ENCODE results near the gene MEGF9.

The MEGF9 gene

DNA sequence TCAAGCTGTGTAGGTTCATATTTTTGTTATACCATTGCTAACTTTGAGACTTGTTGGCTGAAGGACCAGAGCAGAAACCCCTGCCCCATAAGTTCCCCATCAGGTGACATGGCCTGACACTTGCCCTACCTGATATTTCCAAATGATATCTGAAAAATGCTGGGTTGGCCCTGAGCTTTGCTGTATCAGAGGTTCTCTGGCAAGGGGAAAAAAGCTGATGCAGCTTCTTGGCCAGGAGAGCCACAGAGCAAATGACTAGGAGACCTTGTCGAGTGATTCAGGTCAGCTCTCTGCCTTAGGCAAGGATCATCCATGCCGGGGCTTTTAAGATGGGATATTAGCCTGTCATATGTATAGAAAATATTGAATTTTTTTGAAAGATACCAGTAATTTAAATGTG lies 2.9 kb upstream of the MEGF9 start:
- FAIRE-seq, result no peak
- TF ChIP-seq PAX5 (IDR thresholded peaks at IDR 0.05; ENCODE audit: insufficient read depth, low read length, severe bottlenecking) (no peak), POLR2A (IDR thresholded peaks at IDR 0.05; ENCODE audit: low read depth, low read length) (no peak), TAF1 (IDR thresholded peaks at IDR 0.05; ENCODE audit: low read depth, low read length) (no peak), POLR2AphosphoS5 (IDR thresholded peaks at IDR 0.05; ENCODE audit: low read depth, low read length) (no peak), POU2F2 (IDR thresholded peaks at IDR 0.05; ENCODE audit: low read depth, low read length) (no peak), SPI1 (IDR thresholded peaks at IDR 0.05; ENCODE audit: low read depth, low read length) (no peak)

DNA sequence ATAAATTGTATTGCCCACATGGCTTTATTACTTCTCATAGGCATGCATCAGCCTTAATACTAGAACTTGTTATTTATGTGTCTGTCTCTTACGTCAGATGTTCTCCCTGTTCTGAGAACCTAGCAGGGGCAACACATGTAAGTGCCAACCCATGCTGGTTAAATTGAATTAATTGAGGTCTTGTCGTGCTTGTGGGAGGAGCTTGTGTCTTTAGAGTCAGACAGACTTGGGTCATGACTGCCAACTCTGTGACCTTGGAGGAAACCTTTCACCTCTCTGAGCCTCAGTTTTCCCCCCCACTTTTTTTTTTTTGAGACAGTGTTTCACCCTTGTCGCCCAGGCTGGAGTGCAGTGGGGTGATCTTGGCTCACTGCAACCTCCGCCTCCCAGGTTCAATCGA lies 2.2 kb upstream of the MEGF9 start:
- FAIRE-seq, result no peak
- no peak for TF ChIP-seq POLR2AphosphoS5 (IDR thresholded peaks at IDR 0.05; ENCODE audit: low read depth, low read length)
- no peak for TF ChIP-seq POU2F2 (IDR thresholded peaks at IDR 0.05; ENCODE audit: low read depth, low read length)
- TF ChIP-seq PAX5 (IDR thresholded peaks at IDR 0.05; ENCODE audit: insufficient read depth, low read length, severe bottlenecking), result no peak
- no peak for TF ChIP-seq TAF1 (IDR thresholded peaks at IDR 0.05; ENCODE audit: low read depth, low read length)
- TF ChIP-seq SPI1 (IDR thresholded peaks at IDR 0.05; ENCODE audit: low read depth, low read length), result no peak
- no peak for TF ChIP-seq POLR2A (IDR thresholded peaks at IDR 0.05; ENCODE audit: low read depth, low read length)
- no peak for DNase-seq (ENCODE audit: insufficient read length, low spot score)

More for the DNA sequence above, 2.9 kb upstream of the MEGF9 start:
- no peak for DNase-seq (ENCODE audit: insufficient read length, low spot score)

DNA sequence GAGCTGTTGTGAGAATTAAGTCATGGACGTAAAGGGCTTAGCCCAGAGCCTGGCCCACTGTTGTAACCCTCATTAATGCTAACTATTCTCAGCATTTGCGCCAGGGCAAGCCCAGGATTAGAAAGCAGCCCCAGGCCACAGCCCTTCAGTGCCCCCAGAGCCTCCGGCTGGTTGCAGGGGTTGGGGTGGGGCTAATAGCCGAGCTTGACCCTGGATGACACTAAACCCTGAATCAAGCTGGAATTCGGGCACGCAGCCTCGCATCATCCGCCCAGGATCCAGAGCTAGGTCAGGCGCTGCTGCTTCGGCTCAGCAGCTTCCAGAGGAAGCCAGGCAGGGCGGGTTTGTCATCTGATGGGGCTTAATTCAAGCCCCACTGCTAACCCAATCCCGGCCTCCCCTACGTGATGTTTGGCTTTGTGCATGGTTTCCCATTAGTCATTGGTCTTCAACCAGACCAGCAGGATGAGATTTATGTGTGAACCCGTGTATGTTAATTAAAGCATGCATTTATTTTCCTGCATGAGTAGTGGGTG lies 1.2 kb upstream of the MEGF9 start:
- TF ChIP-seq PAX5 (IDR thresholded peaks at IDR 0.05; ENCODE audit: insufficient read depth, low read length, severe bottlenecking) (no peak), POLR2AphosphoS5 (IDR thresholded peaks at IDR 0.05; ENCODE audit: low read depth, low read length) (no peak), POLR2A (IDR thresholded peaks at IDR 0.05; ENCODE audit: low read depth, low read length) (no peak), TAF1 (IDR thresholded peaks at IDR 0.05; ENCODE audit: low read depth, low read length) (no peak), POU2F2 (IDR thresholded peaks at IDR 0.05; ENCODE audit: low read depth, low read length) (no peak), SPI1 (IDR thresholded peaks at IDR 0.05; ENCODE audit: low read depth, low read length) (no peak)
- DNase-seq (ENCODE audit: insufficient read length, low spot score) (no peak), FAIRE-seq (no peak)

DNA sequence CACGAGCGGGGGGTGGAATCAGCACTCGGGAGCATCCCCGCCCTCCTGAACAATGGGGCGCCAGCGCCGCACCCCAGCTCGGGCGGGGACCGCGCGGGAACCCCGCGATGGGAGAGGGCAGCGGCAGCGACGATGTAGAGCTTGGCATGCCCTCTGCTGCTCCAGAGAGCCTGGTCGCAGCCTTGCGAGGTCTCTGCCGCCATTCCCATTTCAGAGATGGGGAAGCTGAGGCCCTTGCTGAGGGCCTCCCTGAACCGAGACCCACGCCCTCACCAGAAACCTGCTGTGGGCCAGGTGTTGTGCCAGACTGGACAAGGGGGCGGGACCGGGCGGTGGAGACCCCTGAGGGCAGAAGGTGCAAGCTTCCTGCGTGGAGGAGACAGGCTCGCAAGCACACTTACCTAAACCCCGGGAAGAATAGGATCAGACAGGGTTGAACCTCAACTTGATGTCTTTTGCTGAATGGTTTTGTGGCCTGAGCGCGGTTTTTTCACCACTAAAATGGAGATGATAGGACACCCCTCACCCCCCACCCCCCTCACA lies 647 bp upstream of the MEGF9 start:
- no peak for FAIRE-seq
- no peak for DNase-seq (ENCODE audit: insufficient read length, low spot score)

DNA sequence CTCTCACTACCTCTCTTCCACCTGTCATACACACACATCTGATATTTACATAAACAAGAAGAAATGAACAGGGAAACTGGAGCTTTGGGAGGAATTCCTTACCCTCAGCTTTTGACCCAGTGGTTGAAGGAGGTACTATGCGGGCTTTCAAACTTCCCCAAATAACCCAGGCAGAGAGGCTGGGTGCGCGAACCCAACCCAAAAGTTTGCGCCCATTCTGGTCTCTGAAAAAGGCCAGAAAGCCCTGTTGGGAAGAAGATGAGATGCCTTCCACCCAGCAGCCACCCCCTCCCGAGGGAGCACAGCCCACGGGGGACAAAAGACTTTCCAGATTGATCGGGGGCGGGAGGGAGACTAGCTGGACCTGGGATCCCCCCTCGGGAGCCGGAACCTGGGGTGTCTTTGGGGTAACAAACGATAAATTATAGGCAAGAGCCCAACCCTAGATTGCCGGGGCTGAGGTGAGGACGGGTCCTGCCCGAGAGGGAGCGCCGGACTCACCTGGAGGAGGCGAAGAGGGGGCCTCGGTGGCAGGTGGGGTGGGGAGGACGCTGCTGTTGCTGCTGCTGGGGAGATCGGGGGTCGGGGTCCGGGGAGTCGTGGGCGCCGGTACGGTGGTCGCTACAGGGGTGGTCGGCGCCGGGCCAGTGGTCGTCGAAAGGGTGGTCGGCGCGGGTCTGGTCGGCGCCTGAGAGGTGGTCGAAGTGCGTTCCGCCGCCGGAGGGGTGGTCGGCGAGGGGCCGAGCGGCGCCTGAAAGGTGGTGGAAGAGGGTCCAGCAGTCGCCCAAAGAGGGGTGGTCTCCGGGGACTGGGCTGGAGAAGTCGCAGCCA lies 798 bp downstream of the MEGF9 start:
- no peak for TF ChIP-seq TAF1 (IDR thresholded peaks at IDR 0.05; ENCODE audit: low read depth, low read length)
- no peak for TF ChIP-seq SPI1 (IDR thresholded peaks at IDR 0.05; ENCODE audit: low read depth, low read length)
- TF ChIP-seq POLR2A (IDR thresholded peaks at IDR 0.05; ENCODE audit: low read depth, low read length), result no peak
- no peak for TF ChIP-seq POU2F2 (IDR thresholded peaks at IDR 0.05; ENCODE audit: low read depth, low read length)
- no peak for TF ChIP-seq POLR2AphosphoS5 (IDR thresholded peaks at IDR 0.05; ENCODE audit: low read depth, low read length)
- no peak for TF ChIP-seq PAX5 (IDR thresholded peaks at IDR 0.05; ENCODE audit: insufficient read depth, low read length, severe bottlenecking)
- FAIRE-seq (no peak), DNase-seq (ENCODE audit: insufficient read length, low spot score) (no peak)

More for the DNA sequence above, 647 bp upstream of the MEGF9 start:
- no peak for TF ChIP-seq POU2F2 (IDR thresholded peaks at IDR 0.05; ENCODE audit: low read depth, low read length)
- no peak for TF ChIP-seq POLR2AphosphoS5 (IDR thresholded peaks at IDR 0.05; ENCODE audit: low read depth, low read length)
- TF ChIP-seq SPI1 (IDR thresholded peaks at IDR 0.05; ENCODE audit: low read depth, low read length), result no peak
- no peak for TF ChIP-seq PAX5 (IDR thresholded peaks at IDR 0.05; ENCODE audit: insufficient read depth, low read length, severe bottlenecking)
- no peak for TF ChIP-seq POLR2A (IDR thresholded peaks at IDR 0.05; ENCODE audit: low read depth, low read length)
- no peak for TF ChIP-seq TAF1 (IDR thresholded peaks at IDR 0.05; ENCODE audit: low read depth, low read length)

DNA sequence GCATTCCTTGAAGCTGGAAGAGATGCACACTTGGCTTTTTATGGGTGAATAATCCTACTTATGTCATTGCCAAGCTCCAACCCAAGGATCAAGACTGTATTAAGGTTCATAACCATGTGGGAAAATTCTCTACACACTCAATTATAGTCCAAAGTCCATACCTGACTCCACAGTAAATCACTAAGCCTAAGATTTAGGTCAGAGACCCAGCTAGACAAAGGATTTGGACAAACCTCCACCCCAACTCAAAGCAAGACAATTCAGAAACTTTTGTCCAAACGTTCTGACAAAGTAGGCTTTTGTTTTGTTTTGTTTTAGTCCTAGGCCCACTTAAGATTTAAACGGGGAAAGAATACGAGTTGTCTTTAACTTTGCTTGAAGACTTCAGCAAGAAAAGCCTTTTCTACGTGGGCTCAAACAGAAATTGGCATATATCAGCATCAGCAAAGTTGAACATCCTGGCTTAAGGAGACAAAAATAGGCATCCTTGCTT lies 1.7 kb downstream of the MEGF9 start:
- FAIRE-seq, result no peak
- DNase-seq (ENCODE audit: insufficient read length, low spot score), result no peak
- TF ChIP-seq POLR2A (IDR thresholded peaks at IDR 0.05; ENCODE audit: low read depth, low read length) (no peak), POLR2AphosphoS5 (IDR thresholded peaks at IDR 0.05; ENCODE audit: low read depth, low read length) (no peak), PAX5 (IDR thresholded peaks at IDR 0.05; ENCODE audit: insufficient read depth, low read length, severe bottlenecking) (no peak)

DNA sequence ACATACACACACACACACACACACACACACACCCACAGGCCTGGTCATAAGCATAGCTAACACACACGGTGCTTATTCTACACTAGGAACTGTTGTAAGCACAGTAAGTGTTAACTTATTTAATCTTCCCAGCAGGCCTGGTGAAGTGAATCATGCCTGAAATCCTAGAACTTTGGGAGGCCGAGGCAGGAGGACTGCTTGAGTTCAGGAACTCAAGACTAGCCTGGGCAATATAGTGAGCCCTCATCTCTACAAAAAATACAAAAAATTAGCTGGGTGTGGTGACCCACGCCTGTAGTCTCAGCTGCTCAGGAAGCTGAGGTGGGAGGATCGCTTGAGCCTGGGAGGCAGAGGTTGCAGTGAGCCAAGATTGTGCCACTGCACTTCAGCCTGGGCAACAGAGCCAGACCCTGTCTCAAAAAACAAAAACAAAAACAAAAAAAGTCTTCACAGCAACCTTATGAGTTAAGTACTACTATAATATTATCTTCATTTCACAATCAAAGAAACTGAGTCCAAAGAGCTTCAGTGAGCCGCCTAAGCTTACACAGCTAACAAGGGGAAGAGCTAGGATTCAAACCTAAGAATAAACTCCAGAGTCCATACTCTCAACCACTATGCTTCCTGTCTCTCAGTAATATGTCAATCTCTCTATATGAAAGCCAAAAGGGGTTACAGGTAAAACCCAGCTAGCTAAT lies 2.3 kb downstream of the MEGF9 start:
- no peak for FAIRE-seq
- DNase-seq (ENCODE audit: insufficient read length, low spot score), result no peak
- TF ChIP-seq POLR2AphosphoS5 (IDR thresholded peaks at IDR 0.05; ENCODE audit: low read depth, low read length) (no peak), POU2F2 (IDR thresholded peaks at IDR 0.05; ENCODE audit: low read depth, low read length) (no peak), SPI1 (IDR thresholded peaks at IDR 0.05; ENCODE audit: low read depth, low read length) (no peak), TAF1 (IDR thresholded peaks at IDR 0.05; ENCODE audit: low read depth, low read length) (no peak)

DNA sequence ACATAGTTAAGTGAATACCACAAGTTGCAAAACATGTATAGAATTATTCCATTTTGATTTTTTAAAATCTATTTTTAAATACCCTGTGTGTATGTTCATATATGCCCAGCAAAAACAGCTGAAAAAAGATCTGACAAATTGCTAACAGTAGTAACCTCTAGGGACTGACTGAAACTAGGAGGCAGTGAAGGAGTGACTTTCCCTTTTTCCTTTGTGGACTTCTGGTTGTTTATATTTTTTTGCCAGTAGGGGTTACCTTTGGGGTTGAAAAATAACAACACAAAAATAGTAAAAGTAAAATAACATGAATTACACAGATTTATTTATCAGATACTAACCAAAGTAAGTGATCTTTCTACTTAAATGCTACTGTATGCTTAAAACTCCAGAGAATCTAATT lies 2.9 kb downstream of the MEGF9 start:
- FAIRE-seq (no peak), DNase-seq (ENCODE audit: insufficient read length, low spot score) (no peak)
- TF ChIP-seq POLR2A (IDR thresholded peaks at IDR 0.05; ENCODE audit: low read depth, low read length), result no peak

DNA sequence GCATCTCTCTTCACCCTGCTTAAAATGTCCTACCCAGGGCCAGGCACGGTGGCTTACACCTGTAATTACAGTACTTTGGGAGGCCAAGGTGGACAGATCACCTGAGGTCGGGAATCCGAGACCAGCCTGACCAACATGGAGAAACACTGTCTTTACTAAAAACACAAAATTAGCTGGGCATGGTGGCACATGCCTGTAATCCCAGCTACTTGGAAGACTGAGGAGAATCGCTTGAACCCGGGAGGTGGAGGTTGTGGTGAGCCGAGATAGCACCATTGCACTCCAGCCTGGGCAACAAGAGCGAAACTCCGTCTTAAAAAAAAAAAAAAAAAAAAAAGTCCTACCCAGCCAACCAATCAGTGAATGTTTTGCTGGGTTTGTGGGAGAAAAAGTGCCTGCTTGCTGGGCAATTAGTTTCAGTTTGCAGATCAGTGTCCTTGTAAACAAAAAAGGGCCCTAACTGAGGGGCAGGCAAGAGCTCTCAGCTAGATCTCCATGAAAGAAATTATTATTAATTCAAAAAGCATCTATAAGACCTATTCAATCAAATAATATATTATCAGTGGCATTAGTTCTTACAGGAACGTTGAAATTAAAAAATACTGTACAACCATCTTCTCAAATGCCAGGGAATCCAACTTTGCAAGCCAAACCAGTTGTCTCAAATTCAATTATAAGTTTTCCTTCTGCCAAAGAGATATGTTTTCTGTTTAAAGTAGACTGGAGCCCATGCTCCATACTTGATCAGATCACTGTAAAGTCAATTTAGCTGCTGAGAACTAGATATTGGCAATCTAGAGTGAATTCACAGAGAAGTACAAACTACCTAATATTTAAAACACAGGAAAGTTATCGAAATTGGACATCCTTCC lies 3.9 kb downstream of the MEGF9 start:
- DNase-seq (ENCODE audit: insufficient read length, low spot score) (no peak), FAIRE-seq (no peak)
- no peak for TF ChIP-seq TAF1 (IDR thresholded peaks at IDR 0.05; ENCODE audit: low read depth, low read length)

Data from GM12891 (cell line).